CD4-positive, CD25-positive, alpha-beta regulatory T cell (primary cell): ENCODE data around the gene SMG1. TPM values are rescaled to one million over a fixed set of nuclear protein-coding genes. Genes with fewer than 3 reads are reported as not detected.
A peak's percentile ranks its signal among the peaks of the same experiment; 100 is the strongest.

Source experiments
- ATAC-seq, 2 donors: fragments of 150-1000 bp; cut with Tn5 transposase; one replicate each; pipeline ENCODE4 v1.10.0; 2021; ENCODE audit warnings: low read depth in 2 of 2, moderate number of reproducible peaks in 2 of 2, moderate library complexity in 1 of 2
- DNase-seq, 3 donors: peaks; one replicate each; pipeline versions ENCODE4 v3.0.0 to v3.0.0-alpha.2; 2012 to 2022; ENCODE audit warnings: mixed read lengths in 1 of 3
- H3K27ac ChIP-seq: one replicate; pipeline ENCODE4 v1.7.0; 2013; ENCODE audit warnings: mild to moderate bottlenecking, low read length; ENCODE audit not compliant: insufficient read depth, poor library complexity, severe bottlenecking
- H3K27me3 ChIP-seq: one replicate; pipeline ENCODE4 v1.7.0; 2013; ENCODE audit warnings: low read length; ENCODE audit not compliant: control insufficient read depth, insufficient read depth
- H3K36me3 ChIP-seq: one replicate; pipeline ENCODE4 v1.7.0; 2013; ENCODE audit warnings: mild to moderate bottlenecking, low read length, moderate library complexity; ENCODE audit not compliant: control insufficient read depth, insufficient read depth
- H3K4me1 ChIP-seq: 2 replicates; pipeline ENCODE4 v1.7.0; 2013; ENCODE audit warnings: mild to moderate bottlenecking, low read length; ENCODE audit not compliant: insufficient read depth, control insufficient read depth, poor library complexity, severe bottlenecking
- H3K4me3 ChIP-seq: one replicate; pipeline ENCODE4 v1.7.0; 2013; ENCODE audit warnings: low read depth, mild to moderate bottlenecking, low read length, moderate library complexity
- H3K9me3 ChIP-seq, 2 experiments: 1 replicate in 1 of 2; 2 replicates in 1 of 2; pipeline ENCODE4 v1.7.0; 2013; ENCODE audit warnings: low read length in 2 of 2, mild to moderate bottlenecking in 1 of 2, moderate library complexity in 1 of 2; ENCODE audit not compliant: control insufficient read depth in 2 of 2
- H3K27ac Mint-ChIP-seq, 3 donors: one replicate each; pipeline ENCODE4 v1.8.0; 2020 to 2022; ENCODE audit warnings: mild to moderate bottlenecking in 3 of 3, mixed read lengths in 3 of 3, moderate library complexity in 2 of 3
- H3K27me3 Mint-ChIP-seq: one replicate; pipeline ENCODE4 v1.8.0; 2022; ENCODE audit warnings: mild to moderate bottlenecking, mixed read lengths
- H3K36me3 Mint-ChIP-seq: one replicate; pipeline ENCODE4 v1.8.0; 2020; ENCODE audit warnings: mixed read lengths
- H3K4me1 Mint-ChIP-seq, 4 donors: one replicate each; pipeline ENCODE4 v1.8.0; 2020 to 2022; ENCODE audit warnings: mixed read lengths in 4 of 4, mild to moderate bottlenecking in 1 of 4
- H3K4me3 Mint-ChIP-seq, 4 donors: one replicate each; pipeline ENCODE4 v1.8.0; 2020 to 2022; ENCODE audit warnings: mild to moderate bottlenecking in 4 of 4, mixed read lengths in 4 of 4, moderate library complexity in 3 of 4
- H3K9me3 Mint-ChIP-seq, 7 donors: one replicate each; pipeline ENCODE4 v1.8.0; 2020 to 2022; ENCODE audit warnings: mixed read lengths in 7 of 7, mild to moderate bottlenecking in 3 of 7, moderate library complexity in 2 of 7
- polyA plus RNA-seq, 4 donors: library from polyadenylated mRNA; unstranded; fragments of 300-500 nt; fragmentation: Illumina TruSeq; gene quantifications; one replicate each; pipeline ENCODE4 v1.2.3, GENCODE V29; 2021
- total RNA-seq: library from RNA; stranded (reverse); gene quantifications from one replicate; pipeline ENCODE4 v1.2.3, GENCODE V29; 2022

Gene SMG1
- total and polyA plus RNA-seq, 5 donors from 2014 or later: 9.2 to 200 (median 11.8) TPM

DNA sequence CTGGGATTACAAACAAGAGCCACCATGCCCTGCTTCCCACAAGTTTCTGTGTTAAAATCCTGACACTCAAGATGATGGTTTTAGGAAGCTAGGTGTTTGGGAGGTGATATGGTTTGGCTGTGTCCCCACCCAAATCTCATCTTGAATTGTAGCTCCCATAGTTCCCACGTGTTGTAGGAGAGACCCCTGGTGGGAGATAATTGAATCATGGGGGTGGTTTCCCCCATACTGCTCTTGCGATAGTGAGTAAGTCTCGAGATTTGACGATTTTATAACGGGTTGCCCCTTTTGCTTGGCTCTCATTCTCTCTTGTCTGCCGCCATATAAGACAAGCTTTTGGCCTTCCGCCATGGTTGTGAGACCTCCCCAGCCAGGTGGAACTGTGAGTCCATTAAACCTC lies 17.2 kb upstream of the SMG1 start:
- Mint-ChIP-seq H3K36me3 (no peaks in the 10 kb centered on the region), H3K9me3 (peaks cover 0 to 2% (median 0%) of the 10 kb centered on the region in 7 donors), H3K27me3 (peaks cover 4% of the 10 kb centered on the region), H3K27ac (no peak overlapping the region), H3K4me1 (peaks cover 0 to 14% (median 4%) of the 10 kb centered on the region in 4 donors), H3K4me3 (peak overlapping the region in 1 of 4 donors; percentile 2)
- Histone ChIP-seq H3K27me3 (no peaks in the 10 kb centered on the region), H3K4me3 (no peak overlapping the region), H3K4me1 (peaks cover 9% of the 10 kb centered on the region), H3K9me3 (no peaks in the 10 kb centered on the region), H3K36me3 (no peaks in the 10 kb centered on the region), H3K27ac (no peak overlapping the region)
- DNase-seq: no peak
- no peak for ATAC-seq

DNA sequence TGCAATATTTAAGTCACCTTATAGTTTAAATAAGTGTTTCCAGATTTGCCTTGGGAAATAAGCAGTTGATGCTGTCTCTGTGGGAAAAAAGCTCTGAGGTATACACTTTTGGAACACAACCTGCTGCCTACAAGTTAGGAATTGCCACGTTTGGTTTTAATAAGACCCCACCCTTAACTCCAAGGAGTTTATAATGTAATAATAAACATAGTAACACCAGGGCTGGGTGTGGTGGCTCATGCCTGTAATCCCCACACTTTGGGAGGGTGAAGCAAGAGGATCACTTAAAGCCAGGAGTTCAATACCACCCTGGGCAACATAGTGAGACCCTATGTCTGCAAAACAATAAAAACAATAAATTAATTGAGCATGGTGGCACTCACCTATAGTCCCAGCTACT lies 15.9 kb upstream of the SMG1 start:
- peaks cover 0 to 2% (median 0%) of the 10 kb centered on the region in 7 donors for H3K9me3 Mint-ChIP-seq
- H3K27me3 ChIP-seq: no peaks in the 10 kb centered on the region

DNA sequence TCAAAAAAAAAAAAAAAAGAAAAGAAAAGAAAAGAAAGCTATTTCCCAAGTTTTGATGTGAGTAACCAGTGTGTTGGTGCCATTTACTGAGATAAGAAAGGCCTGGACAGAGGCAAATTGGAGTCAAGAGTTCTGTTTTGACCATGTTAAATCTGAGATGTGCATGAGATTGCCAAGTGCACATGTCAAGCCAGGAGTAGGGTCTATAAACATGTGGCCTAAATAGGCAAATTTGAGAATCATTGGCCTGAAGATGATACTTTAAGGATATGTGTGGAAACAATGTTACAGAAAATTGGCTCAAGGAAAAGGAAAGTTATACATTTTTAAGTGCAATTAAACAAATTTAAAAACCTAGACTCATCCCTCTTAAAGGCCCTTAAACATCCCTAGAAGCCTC lies 15.3 kb upstream of the SMG1 start:
- peaks cover 6% of the 10 kb centered on the region for H3K4me1 ChIP-seq
- no peak overlapping the region for H3K27ac ChIP-seq
- no peak overlapping the region for H3K4me3 ChIP-seq
- no peak overlapping the region for H3K27ac Mint-ChIP-seq
- DNase-seq (no peak), ATAC-seq (no peak)
- H3K36me3 ChIP-seq: no peaks in the 10 kb centered on the region
- no peak overlapping the region for H3K4me3 Mint-ChIP-seq
- H3K27me3 ChIP-seq: no peaks in the 10 kb centered on the region
- peaks cover under 1% of the 10 kb centered on the region for H3K27me3 Mint-ChIP-seq
- H3K4me1 Mint-ChIP-seq: peaks cover 4 to 13% (median 7%) of the 10 kb centered on the region in 4 donors
- H3K9me3 Mint-ChIP-seq: peaks cover 0 to 2% (median 0%) of the 10 kb centered on the region in 7 donors
- H3K9me3 ChIP-seq: no peaks in the 10 kb centered on the region
- no peaks in the 10 kb centered on the region for H3K36me3 Mint-ChIP-seq

More for the DNA sequence above, 15.9 kb upstream of the SMG1 start:
- DNase-seq (no peak), ATAC-seq (no peak)
- Histone ChIP-seq H3K4me3 (no peak overlapping the region), H3K4me1 (peaks cover 9% of the 10 kb centered on the region), H3K36me3 (no peaks in the 10 kb centered on the region), H3K27ac (no peak overlapping the region), H3K9me3 (no peaks in the 10 kb centered on the region)
- H3K27me3 Mint-ChIP-seq: peaks cover 4% of the 10 kb centered on the region
- no peak overlapping the region for H3K4me3 Mint-ChIP-seq
- H3K4me1 Mint-ChIP-seq: peaks cover under 1 to 14% (median 6%) of the 10 kb centered on the region in 4 donors
- H3K36me3 Mint-ChIP-seq: no peaks in the 10 kb centered on the region
- no peak overlapping the region for H3K27ac Mint-ChIP-seq

DNA sequence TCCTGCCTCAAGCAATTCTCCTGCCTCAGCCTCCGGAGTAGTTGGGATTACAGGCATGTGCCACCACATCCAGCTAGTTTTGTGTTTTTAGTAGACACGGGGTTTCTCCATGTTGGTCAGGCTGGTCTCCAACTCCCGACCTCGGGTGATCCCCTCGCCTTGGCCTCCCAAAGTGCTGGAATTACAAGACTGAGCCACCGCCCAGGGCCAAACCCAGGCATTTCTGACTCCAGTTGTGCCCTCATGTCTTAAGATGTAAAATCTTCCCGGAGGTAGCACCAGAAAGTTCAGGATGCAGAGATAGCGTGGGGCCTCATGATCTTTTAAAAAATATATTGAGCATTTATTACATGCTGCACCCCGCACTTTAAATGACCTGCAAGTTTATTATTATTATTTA lies 12.8 kb upstream of the SMG1 start:
- no peaks in the 10 kb centered on the region for H3K36me3 ChIP-seq
- no peak overlapping the region for H3K27ac Mint-ChIP-seq
- no peaks in the 10 kb centered on the region for H3K4me1 ChIP-seq
- H3K27me3 ChIP-seq: no peaks in the 10 kb centered on the region
- H3K27ac ChIP-seq: no peak overlapping the region
- H3K4me1 Mint-ChIP-seq: peaks cover 0 to 6% (median 3%) of the 10 kb centered on the region in 4 donors
- no peak overlapping the region for H3K4me3 Mint-ChIP-seq
- H3K36me3 Mint-ChIP-seq: no peaks in the 10 kb centered on the region
- no peaks in the 10 kb centered on the region for H3K9me3 ChIP-seq
- H3K9me3 Mint-ChIP-seq: peaks cover 0 to 2% (median 0%) of the 10 kb centered on the region in 7 donors
- no peak for DNase-seq
- no peak for ATAC-seq
- no peaks in the 10 kb centered on the region for H3K27me3 Mint-ChIP-seq
- no peak overlapping the region for H3K4me3 ChIP-seq

DNA sequence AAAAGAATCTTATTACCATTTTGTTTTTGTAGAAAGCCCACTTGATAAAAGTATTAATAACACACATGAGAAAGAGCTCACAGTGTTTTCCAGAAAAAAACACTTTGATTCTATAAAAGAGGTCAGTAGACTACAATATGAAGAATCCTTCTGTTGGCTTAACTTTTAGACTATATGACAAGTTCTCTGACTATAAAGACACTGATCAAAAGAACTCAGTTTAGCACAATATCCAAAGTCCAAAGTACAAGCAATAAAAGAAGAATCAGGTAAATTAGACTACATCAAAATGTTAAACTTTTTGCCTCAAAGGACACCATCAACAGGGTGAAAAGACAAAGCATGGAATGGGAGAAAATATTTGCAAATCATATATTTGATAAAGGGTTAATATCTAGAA lies 11.2 kb upstream of the SMG1 start:
- no peak for DNase-seq
- Histone ChIP-seq H3K27me3 (no peaks in the 10 kb centered on the region), H3K4me1 (no peaks in the 10 kb centered on the region), H3K27ac (no peak overlapping the region), H3K9me3 (no peaks in the 10 kb centered on the region), H3K36me3 (no peaks in the 10 kb centered on the region), H3K4me3 (no peak overlapping the region)
- peaks cover 0 to 2% (median 0%) of the 10 kb centered on the region in 7 donors for H3K9me3 Mint-ChIP-seq
- H3K27ac Mint-ChIP-seq: no peak overlapping the region
- H3K27me3 Mint-ChIP-seq: no peaks in the 10 kb centered on the region
- no peak overlapping the region for H3K4me3 Mint-ChIP-seq
- H3K4me1 Mint-ChIP-seq: peaks cover 2 to 6% (median 4%) of the 10 kb centered on the region in 4 donors
- ATAC-seq: no peak
- no peaks in the 10 kb centered on the region for H3K36me3 Mint-ChIP-seq

DNA sequence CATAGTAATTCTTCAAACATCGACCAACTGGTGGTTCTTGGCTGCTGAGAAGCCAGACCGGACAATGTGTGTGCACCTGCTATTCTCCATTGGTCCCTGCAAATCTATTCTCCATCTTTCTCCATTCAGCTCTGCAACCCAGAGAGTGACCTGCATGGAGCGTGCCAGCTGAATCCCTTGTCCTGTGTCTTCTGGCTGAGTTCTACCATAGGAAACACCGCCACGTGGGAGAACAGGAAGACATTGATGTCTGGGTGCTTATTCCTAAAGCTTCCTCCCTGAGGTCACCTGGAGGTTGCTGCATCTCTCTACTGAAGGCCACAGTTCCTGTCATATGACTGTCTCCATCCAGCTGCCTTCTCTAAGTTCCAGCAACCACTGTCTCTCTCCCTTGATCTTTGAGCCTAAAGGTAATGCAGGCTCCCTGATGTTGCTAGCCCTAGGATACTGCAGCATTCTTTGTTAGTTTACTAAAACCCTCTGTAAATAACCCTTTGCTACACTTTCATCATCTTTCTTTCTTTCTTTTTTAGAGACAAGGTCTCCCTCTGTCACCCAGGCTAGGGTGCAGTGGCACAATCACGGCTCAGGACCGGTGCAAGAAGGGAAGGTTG lies 10.6 kb upstream of the SMG1 start:
- Mint-ChIP-seq H3K4me3 (no peak overlapping the region), H3K27ac (no peak overlapping the region), H3K36me3 (no peaks in the 10 kb centered on the region), H3K27me3 (no peaks in the 10 kb centered on the region), H3K4me1 (peaks cover 2 to 6% (median 4%) of the 10 kb centered on the region in 4 donors), H3K9me3 (peaks cover 0 to 2% (median 0%) of the 10 kb centered on the region in 7 donors)
- H3K27ac ChIP-seq: no peak overlapping the region
- no peaks in the 10 kb centered on the region for H3K27me3 ChIP-seq
- ATAC-seq (no peak), DNase-seq (no peak)
- H3K4me3 ChIP-seq: no peak overlapping the region
- no peaks in the 10 kb centered on the region for H3K36me3 ChIP-seq
- no peaks in the 10 kb centered on the region for H3K9me3 ChIP-seq
- no peaks in the 10 kb centered on the region for H3K4me1 ChIP-seq

DNA sequence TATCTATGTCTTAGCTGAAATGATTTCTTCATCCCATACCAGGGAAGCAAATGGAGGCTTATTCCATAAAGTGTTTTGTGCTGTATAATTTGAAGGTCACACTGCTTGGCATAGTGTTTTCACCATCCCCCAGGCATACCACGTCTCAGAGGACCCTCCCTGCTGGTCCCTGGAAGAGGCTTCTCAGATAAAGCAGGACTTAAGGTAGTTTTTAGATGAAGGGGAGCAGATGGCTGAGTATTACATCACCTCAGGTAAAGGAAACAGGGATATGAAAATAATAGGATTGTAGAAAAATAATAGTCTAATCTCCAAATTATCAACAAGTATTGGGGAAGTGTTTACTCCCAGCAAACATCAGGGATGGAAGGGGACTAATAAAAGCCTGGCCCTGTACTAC lies 7.3 kb upstream of the SMG1 start:
- DNase-seq (no peak), ATAC-seq (no peak)
- Histone ChIP-seq H3K9me3 (no peaks in the 10 kb centered on the region), H3K27ac (no peak overlapping the region), H3K36me3 (no peaks in the 10 kb centered on the region), H3K27me3 (no peaks in the 10 kb centered on the region), H3K4me1 (no peaks in the 10 kb centered on the region), H3K4me3 (no peak overlapping the region)
- Mint-ChIP-seq H3K4me3 (peak overlapping the region in 1 of 4 donors; percentile 37), H3K27ac (no peak overlapping the region), H3K36me3 (no peaks in the 10 kb centered on the region), H3K9me3 (peaks cover 0 to 2% (median 0%) of the 10 kb centered on the region in 7 donors), H3K4me1 (peaks cover 4 to 6% (median 4%) of the 10 kb centered on the region in 4 donors), H3K27me3 (no peaks in the 10 kb centered on the region)
